HFF-Myc (cell line): Measurements from ENCODE around the gene CNTFR.

Source experiments
- DNase-seq: peaks from one replicate; pipeline ENCODE4 v3.0.0-alpha.2; 2011; ENCODE audit warnings: low read depth; ENCODE audit errors: extremely low read depth
- H3K4me3 ChIP-seq: replicated peaks from 2 replicates; pipeline ENCODE4 v1.5.1; 2011; ENCODE audit warnings: low read depth, mild to moderate bottlenecking, control low read depth, low read length
- CTCF ChIP-seq: IDR thresholded peaks from 2 replicates; pipeline ENCODE4 v1.5.1; 2012; ENCODE audit warnings: mild to moderate bottlenecking, low read depth, low read length, control low read depth; ENCODE audit errors: missing control alignments

CNTFR gene

GRCh38 chr9:34634551-34635248 is 45.2 kb upstream of the CNTFR start:
- DNase-seq, result no peak
- H3K4me3 ChIP-seq, result no peak overlapping the region
- no peak for TF ChIP-seq CTCF

- no peak overlapping the region for H3K4me3 ChIP-seq
- DNase-seq, result no peak
- peak; percentile 89 for TF ChIP-seq CTCF
These were observed 44.5 kb upstream of the CNTFR start for GRCh38 chr9:34633851-34634550.

- H3K4me3 ChIP-seq, result no peak overlapping the region
- TF ChIP-seq CTCF, result no peak
- DNase-seq, result no peak
These were observed 43.6 kb upstream of the CNTFR start for GRCh38 chr9:34633166-34633565.

GRCh38 chr9:34630402-34631154 is 41.1 kb upstream of the CNTFR start:
- DNase-seq, result no peak
- TF ChIP-seq CTCF, result no peak

GRCh38 chr9:34629491-34629808 is 39.9 kb upstream of the CNTFR start:
- H3K4me3 ChIP-seq, result no peak overlapping the region
- no peak for TF ChIP-seq CTCF
- no peak for DNase-seq

More at GRCh38 chr9:34630402-34631154, 41.1 kb upstream of the CNTFR start:
- no peak overlapping the region for H3K4me3 ChIP-seq

- no peak for DNase-seq
- 0 out of 2 replicates have a peak within 1 kb of the TSS, but pooled peaks have one; percentile 14 for H3K4me3 ChIP-seq
- TF ChIP-seq CTCF, result no peak
These were observed 39.3 kb upstream of the CNTFR start, which contains the start of gene ARID3C for GRCh38 chr9:34628656-34629490. Gene ARID3C, minus strand, starts transcription at chr9:34629066. Its CDS starts 1,052 bp downstream, at chr9:34628014.
